Adipocyte (in vitro differentiated cells): ENCODE measurements around the gene R3HCC1L.
"Not testable (repeated sequence)": the region's sequence is repeated elsewhere in the genome, so short reads cannot be mapped to it uniquely, and the experiment has no call there.

Source experiments
- DNase-seq: peaks from one replicate; pipeline ENCODE4 v3.0.0-alpha.2; 2015; ENCODE audit warnings: low read depth
- H3K27me3 ChIP-seq: replicated peaks from 2 replicates; pipeline ENCODE4 v1.7.0; 2013; ENCODE audit warnings: mild to moderate bottlenecking, low read length, moderate library complexity; ENCODE audit not compliant: control insufficient read depth, insufficient read depth
- H3K36me3 ChIP-seq: 2 replicates; pipeline ENCODE4 v1.7.0; 2013; ENCODE audit warnings: low read length, mild to moderate bottlenecking, moderate library complexity; ENCODE audit not compliant: control insufficient read depth, insufficient read depth, severe bottlenecking
- H3K4me1 ChIP-seq: 2 replicates; pipeline ENCODE4 v1.7.0; 2013; ENCODE audit warnings: mild to moderate bottlenecking, low read length, moderate library complexity; ENCODE audit not compliant: control insufficient read depth, insufficient read depth
- H3K4me3 ChIP-seq: 2 replicates; pipeline ENCODE4 v1.7.0; 2013; ENCODE audit warnings: mild to moderate bottlenecking, low read length, moderate library complexity
- H3K9ac ChIP-seq: 2 replicates; pipeline ENCODE4 v1.7.0; 2013; ENCODE audit warnings: mild to moderate bottlenecking, low read length, moderate library complexity
- H3K9me3 ChIP-seq: 2 replicates; pipeline ENCODE4 v1.7.0; 2013; ENCODE audit warnings: mild to moderate bottlenecking, low read length, moderate library complexity; ENCODE audit not compliant: control insufficient read depth

Gene R3HCC1L

DNA sequence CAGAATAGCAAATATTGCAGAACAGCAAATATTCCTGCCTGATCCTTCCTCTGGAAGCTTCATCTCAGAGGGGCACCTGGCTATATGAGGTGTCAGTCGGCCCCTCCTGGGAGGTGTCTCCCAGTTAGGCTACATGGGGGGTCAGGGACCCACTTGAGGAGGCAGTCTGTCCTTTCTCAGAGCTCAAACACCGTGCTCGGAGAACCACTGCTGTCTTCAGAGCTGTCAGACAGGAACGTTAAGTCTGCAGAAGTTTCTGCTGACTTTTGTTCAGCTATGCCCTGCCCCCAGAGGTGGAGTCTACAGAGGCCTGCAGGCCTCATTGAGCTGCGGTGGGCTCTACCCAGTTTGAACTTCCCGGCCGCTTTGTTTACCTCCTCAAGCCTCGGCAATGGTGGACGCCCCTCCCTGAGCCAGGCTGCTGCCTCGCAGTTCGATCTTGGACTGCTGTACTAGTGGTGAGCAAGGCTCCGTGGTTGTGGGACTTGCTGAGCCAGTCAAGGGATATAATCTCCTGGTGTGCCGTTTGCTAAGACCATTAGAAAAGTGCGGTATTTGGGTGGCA lies 48.0 kb downstream of the R3HCC1L start:
- H3K27me3 ChIP-seq, H3K4me3 ChIP-seq, H3K4me1 ChIP-seq, DNase-seq, H3K9me3 ChIP-seq, H3K9ac ChIP-seq: not testable (repeated sequence)
- peaks cover 22% of the 10 kb centered on the region for H3K36me3 ChIP-seq

DNA sequence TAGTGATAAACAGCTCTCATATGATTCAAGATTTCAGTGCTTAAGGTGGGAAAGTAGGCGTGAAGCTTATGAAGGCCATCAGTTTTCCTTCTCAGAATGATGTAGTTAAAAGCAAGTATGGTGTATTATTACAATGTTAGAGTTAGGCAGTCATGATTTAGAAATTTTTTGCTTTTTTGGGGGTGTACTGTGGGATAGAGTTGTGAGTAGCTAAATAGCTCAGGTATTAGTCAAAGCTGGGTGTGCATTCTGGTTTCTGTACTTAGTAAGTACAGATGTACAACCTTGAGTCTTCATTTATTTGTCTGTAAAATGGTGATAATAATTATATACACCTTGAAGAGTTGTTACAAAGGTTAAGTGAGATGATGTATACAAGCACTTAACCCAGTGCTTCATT lies 52.2 kb downstream of the R3HCC1L start:
- Histone ChIP-seq H3K4me3 (no peak overlapping the region), H3K9me3 (no peaks in the 10 kb centered on the region), H3K27me3 (no peaks in the 10 kb centered on the region), H3K4me1 (no peaks in the 10 kb centered on the region), H3K36me3 (peaks cover 35% of the 10 kb centered on the region), H3K9ac (no peak overlapping the region)
- no peak for DNase-seq

DNA sequence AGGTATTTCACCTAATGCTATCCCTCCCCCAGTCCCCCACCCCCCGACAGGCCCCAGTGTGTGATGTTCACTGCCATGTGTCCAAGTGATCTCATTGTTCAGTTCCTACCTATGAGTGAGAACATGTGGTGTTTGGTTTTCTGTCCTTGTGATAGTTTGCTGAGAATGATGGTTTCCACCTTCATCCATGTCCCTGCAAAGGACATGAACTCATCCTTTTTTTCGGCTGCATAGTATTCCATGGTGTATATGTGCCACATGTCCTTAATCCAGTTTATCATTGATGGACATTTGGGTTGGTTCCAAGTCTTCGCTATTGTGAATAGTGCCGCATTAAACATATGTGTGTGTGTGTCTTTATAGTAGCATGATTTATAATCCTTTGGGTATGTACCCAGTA lies 56.3 kb downstream of the R3HCC1L start:
- H3K9ac ChIP-seq, H3K4me1 ChIP-seq, H3K4me3 ChIP-seq, DNase-seq, H3K9me3 ChIP-seq, H3K27me3 ChIP-seq: not testable (repeated sequence)
- H3K36me3 ChIP-seq: peaks cover 46% of the 10 kb centered on the region

DNA sequence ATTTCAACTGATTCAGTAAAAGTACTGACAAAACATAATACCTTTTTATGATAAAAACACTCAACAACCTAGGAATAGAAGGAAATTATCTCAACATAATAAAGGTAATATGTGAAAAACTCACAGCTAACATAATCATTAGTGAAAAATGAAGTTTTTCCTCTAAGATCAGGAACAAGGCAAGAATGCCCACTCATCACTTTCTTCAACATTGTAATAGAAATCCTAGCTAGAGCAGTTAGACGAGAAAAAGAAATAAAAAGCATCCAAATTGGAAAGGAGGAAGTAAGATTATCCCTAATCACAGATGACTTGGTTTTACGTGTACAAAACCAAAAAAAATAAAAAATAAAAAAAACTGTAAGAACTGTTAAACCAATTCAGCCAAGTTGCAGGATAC lies 58.6 kb downstream of the R3HCC1L start:
- Histone ChIP-seq H3K4me1 (no peaks in the 10 kb centered on the region), H3K36me3 (peaks cover 31% of the 10 kb centered on the region), H3K9me3 (peaks cover 3% of the 10 kb centered on the region), H3K27me3 (no peaks in the 10 kb centered on the region), H3K9ac (no peak overlapping the region), H3K4me3 (no peak overlapping the region)
- DNase-seq: no peak

DNA sequence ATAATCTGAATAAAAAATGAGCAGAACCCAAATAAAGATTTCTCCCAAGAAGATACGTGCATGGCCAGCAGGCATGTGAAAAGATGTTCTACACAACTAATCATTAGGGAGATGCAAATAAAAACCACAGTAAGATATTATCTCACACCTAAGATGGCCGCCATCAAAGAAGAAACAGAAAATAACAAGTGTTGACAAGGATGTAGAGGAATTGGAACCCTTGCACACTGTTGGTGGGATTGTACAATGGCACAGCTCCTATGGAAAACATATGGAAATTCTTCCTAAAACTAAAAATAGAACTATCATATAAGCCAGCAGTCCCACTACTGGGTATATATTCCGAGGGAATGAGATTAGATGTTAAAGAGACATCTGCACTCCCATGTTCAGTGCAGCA lies 60.2 kb downstream of the R3HCC1L start:
- Histone ChIP-seq H3K4me1 (no peaks in the 10 kb centered on the region), H3K36me3 (peaks cover 23% of the 10 kb centered on the region), H3K9me3 (peaks cover 3% of the 10 kb centered on the region), H3K27me3 (no peaks in the 10 kb centered on the region), H3K4me3 (no peak overlapping the region), H3K9ac (no peak overlapping the region)
- DNase-seq: no peak

DNA sequence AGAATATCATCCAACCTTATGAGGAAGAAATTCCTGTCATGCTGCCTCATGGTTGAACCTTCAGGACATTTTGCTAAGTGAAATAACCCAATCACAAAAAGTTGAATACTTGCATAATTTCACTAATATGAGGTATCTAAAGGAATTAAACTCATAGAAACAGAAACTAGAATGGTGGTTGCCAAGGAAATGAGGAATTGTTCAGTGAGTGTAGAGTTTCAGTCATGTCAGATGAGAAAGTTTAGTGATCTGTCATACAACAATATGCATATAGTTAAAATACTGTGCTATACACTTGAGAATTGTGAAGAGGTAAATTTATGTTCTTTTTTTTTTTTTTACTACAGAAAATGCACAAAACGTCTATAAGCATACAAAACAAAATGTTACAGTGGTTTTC lies 60.7 kb downstream of the R3HCC1L start:
- Histone ChIP-seq H3K36me3 (peaks cover 23% of the 10 kb centered on the region), H3K4me3 (no peak overlapping the region), H3K4me1 (no peaks in the 10 kb centered on the region), H3K9me3 (peaks cover 3% of the 10 kb centered on the region), H3K9ac (no peak overlapping the region), H3K27me3 (no peaks in the 10 kb centered on the region)
- peak; percentile 3 for DNase-seq

DNA sequence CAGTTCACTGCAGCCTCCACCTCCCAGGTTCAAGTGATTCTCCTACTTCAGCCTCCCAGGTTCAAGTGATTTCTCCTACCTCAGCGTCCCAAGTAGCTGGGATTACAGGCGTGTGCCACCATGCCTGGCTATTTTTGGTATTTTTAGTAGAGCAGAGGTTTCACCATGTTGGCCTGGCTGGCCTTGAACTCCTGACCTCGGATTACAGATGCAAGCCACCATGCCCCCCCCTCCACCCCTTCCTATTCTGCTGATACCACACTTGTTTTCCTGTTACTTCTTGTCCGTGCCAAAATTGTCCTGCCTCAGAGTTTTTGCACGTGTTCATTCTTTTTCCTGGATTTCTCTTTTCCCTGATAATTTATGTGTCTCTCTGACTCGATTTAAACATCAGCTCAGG lies 62.5 kb downstream of the R3HCC1L start:
- Histone ChIP-seq H3K4me3 (no peak overlapping the region), H3K9ac (no peak overlapping the region), H3K4me1 (no peaks in the 10 kb centered on the region), H3K27me3 (no peaks in the 10 kb centered on the region), H3K9me3 (peaks cover 3% of the 10 kb centered on the region), H3K36me3 (peaks cover 22% of the 10 kb centered on the region)
- DNase-seq: no peak

DNA sequence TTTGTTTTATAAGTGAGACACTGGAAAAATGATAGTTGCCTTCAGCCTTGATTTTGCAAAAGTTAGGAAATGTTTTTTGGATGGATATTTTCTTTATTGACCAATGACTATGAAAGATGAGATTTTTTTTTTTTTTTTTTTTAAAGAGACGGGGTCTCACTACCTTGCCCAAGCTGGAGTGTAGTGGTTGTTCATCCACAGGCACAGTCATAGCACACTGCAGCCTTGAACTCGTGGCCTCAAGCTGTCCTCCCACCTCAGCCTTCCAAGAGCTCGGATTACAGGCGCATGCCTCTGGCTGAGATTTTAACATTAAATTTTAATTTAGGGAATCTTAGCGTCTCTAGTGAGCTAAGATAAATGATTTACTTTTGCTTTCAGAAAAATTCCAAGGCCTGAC lies 67.3 kb downstream of the R3HCC1L start:
- Histone ChIP-seq H3K4me3 (no peak overlapping the region), H3K4me1 (no peaks in the 10 kb centered on the region), H3K27me3 (no peaks in the 10 kb centered on the region), H3K9ac (no peak overlapping the region), H3K9me3 (no peaks in the 10 kb centered on the region), H3K36me3 (no peaks in the 10 kb centered on the region)
- DNase-seq: no peak

DNA sequence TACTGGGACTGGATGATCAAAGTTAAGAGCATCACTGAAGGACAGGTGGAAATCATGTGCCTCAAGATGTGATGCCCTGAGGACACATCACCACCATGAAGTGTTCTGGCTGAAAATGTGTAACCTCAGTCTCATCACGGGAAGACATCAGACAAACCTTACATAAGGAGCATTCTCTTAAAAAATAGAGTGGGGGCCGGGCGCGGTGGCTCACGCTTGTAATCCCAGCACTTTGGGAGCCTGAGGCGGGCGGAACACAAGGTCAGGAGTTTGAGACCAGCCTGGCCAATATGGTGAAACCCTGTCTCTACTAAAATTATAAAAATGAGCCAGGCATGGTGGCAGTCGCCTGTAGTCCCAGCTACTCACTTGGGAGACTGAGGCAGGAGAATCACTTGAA lies 67.9 kb downstream of the R3HCC1L start:
- H3K4me3 ChIP-seq: no peak overlapping the region
- H3K9ac ChIP-seq: no peak overlapping the region
- no peak for DNase-seq
- no peaks in the 10 kb centered on the region for H3K27me3 ChIP-seq
- no peaks in the 10 kb centered on the region for H3K4me1 ChIP-seq
- no peaks in the 10 kb centered on the region for H3K36me3 ChIP-seq
- no peaks in the 10 kb centered on the region for H3K9me3 ChIP-seq

DNA sequence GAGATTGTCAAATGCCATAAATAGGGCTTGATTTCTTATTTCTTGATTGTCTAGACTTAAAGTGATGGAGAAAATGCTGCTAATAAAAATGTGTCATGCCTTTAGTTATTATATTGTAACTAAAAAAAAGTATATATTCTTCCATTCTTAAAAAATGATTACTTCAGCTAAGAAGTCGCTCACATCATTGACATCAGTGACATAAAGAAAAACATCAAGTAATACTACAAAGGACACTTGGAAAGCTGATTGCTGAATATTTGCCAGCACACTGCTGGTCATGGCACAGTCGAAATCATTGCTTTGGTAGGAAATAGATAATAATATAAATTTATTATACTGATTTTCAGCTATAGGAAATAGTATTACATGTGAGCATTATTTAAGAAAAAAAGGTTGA lies 70.9 kb downstream of the R3HCC1L start:
- H3K27me3 ChIP-seq: no peaks in the 10 kb centered on the region

DNA sequence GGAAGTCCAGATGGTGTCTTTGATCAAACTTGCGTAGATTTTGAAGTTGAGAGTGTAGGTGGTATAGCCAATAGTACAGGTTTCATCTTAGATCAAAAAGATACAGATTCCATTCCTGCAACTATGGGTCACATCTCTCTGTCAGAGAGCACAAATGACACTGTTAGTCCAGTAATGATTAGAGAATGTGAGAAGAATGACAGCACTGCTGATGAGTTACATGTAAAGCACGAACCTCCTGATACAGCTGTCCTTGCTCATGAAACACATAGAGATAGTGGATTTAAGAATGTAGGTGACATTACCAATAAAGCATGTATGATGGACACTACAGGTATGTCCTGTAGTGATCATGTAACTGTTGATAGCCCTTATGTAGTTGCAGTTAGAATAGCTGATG lies 74.5 kb downstream of the R3HCC1L start:
- no peak for DNase-seq
- Histone ChIP-seq H3K4me1 (no peaks in the 10 kb centered on the region), H3K36me3 (peaks cover 26% of the 10 kb centered on the region), H3K9ac (no peak overlapping the region), H3K4me3 (no peak overlapping the region), H3K27me3 (no peaks in the 10 kb centered on the region), H3K9me3 (no peaks in the 10 kb centered on the region)

More for the DNA sequence above, 70.9 kb downstream of the R3HCC1L start:
- Histone ChIP-seq H3K36me3 (peaks cover 19% of the 10 kb centered on the region), H3K4me1 (no peaks in the 10 kb centered on the region), H3K4me3 (no peak overlapping the region), H3K9ac (no peak overlapping the region), H3K9me3 (no peaks in the 10 kb centered on the region)
- DNase-seq: no peak

DNA sequence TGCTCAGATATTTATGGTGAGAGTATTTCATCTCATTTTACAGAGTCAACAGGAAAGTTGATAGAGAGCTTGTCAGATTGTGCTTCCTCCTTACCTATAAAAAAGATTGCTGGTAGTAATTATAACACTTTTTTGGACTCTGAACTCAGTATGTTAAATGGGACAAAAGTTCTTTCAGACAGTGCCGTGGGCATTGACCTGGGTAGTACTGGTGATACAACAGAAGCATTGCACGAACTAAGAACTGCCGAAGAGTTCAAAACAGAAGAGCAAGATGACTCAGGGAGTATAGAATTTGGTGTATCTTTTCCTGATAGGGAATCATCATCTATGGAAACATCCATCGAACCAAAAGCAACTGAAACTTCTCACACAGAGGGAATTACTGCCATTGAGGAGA lies 75.0 kb downstream of the R3HCC1L start:
- Histone ChIP-seq H3K9ac (no peak overlapping the region), H3K36me3 (peaks cover 26% of the 10 kb centered on the region), H3K4me1 (no peaks in the 10 kb centered on the region), H3K27me3 (no peaks in the 10 kb centered on the region), H3K4me3 (no peak overlapping the region), H3K9me3 (no peaks in the 10 kb centered on the region)
- DNase-seq: no peak
